CD14-positive monocyte (primary cell): ENCODE measurements around the gene GSK3A. TPM values are rescaled to one million over a fixed set of nuclear protein-coding genes. Genes with fewer than 3 reads are reported as not detected.

Experiments
- DNase-seq, 3 donors: peaks; one replicate each; pipeline ENCODE4 v3.0.0-alpha.2; 2011 to 2022
- H2AFZ ChIP-seq: 2 replicates; pipeline ENCODE4 v1.6.0; 2012; ENCODE audit warnings: mild to moderate bottlenecking, low read depth, low read length, inconsistent platforms; ENCODE audit not compliant: insufficient read depth, poor library complexity, severe bottlenecking
- H3K27ac ChIP-seq, 2 donors: 1 replicate in 1 of 2; 2 replicates in 1 of 2; pipeline ENCODE4 v1.5.1; 2012 to 2013; ENCODE audit warnings: low read length in 2 of 2, control low read depth in 1 of 2, inconsistent platforms in 1 of 2, low read depth in 1 of 2, mild to moderate bottlenecking in 1 of 2
- H3K27me3 ChIP-seq, 2 donors: one replicate each; pipeline versions ENCODE4 v1.6.0 to v1.6.1; 2011 to 2013; ENCODE audit warnings: low read length in 2 of 2; ENCODE audit not compliant: control insufficient read depth in 2 of 2, insufficient read depth in 2 of 2
- H3K36me3 ChIP-seq, 2 donors: replicated peaks in 1 of 2; 1 replicate in 1 of 2; 2 replicates in 1 of 2; pipeline versions ENCODE4 v1.5.1 to v1.6.1; 2012 to 2013; ENCODE audit warnings: low read length in 2 of 2, control low read depth in 1 of 2, inconsistent platforms in 1 of 2, mild to moderate bottlenecking in 1 of 2; ENCODE audit not compliant: insufficient read depth in 2 of 2, control insufficient read depth in 1 of 2
- H3K4me1 ChIP-seq, 2 donors: 1 replicate in 1 of 2; 2 replicates in 1 of 2; pipeline versions ENCODE4 v1.5.1 to v1.6.1; 2012 to 2013; ENCODE audit warnings: low read length in 2 of 2, control low read depth in 1 of 2, inconsistent platforms in 1 of 2, mild to moderate bottlenecking in 1 of 2, moderate library complexity in 1 of 2; ENCODE audit not compliant: insufficient read depth in 2 of 2, control insufficient read depth in 1 of 2
- H3K4me2 ChIP-seq: replicated peaks from 2 replicates; pipeline ENCODE3; 2012; ENCODE audit warnings: low read length, moderate library complexity, mild to moderate bottlenecking; ENCODE audit not compliant: poor library complexity, severe bottlenecking; ENCODE audit errors: extremely low read depth
- H3K4me3 ChIP-seq, 3 experiments: fragments of 200-600 bp in 1 of 3; sonication (generic) in 1 of 3; replicated peaks in 1 of 3; 1 replicate in 2 of 3; 2 replicates in 1 of 3; pipeline ENCODE4 v1.5.1; 2011 to 2013; ENCODE audit warnings: low read length in 3 of 3, mild to moderate bottlenecking in 3 of 3, control low read depth in 2 of 3, low read depth in 2 of 3, inconsistent platforms in 1 of 3, moderate library complexity in 1 of 3
- H3K79me2 ChIP-seq: 2 replicates; pipeline ENCODE4 v1.6.0; 2012; ENCODE audit warnings: mild to moderate bottlenecking, control low read depth, inconsistent platforms, low read length, moderate library complexity; ENCODE audit not compliant: insufficient read depth
- H3K9ac ChIP-seq: 2 replicates; pipeline ENCODE4 v1.6.0; 2017; ENCODE audit warnings: low read length, mild to moderate bottlenecking; ENCODE audit not compliant: insufficient read depth, poor library complexity, severe bottlenecking
- H3K9me3 ChIP-seq, 2 donors: replicated peaks in 1 of 2; 1 replicate in 1 of 2; 2 replicates in 1 of 2; pipeline versions ENCODE4 v1.5.1 to v1.6.1; 2012 to 2013; ENCODE audit warnings: low read length in 2 of 2, control low read depth in 1 of 2; ENCODE audit not compliant: control insufficient read depth in 1 of 2, insufficient read depth in 1 of 2
- H4K20me1 ChIP-seq: 2 replicates; pipeline ENCODE4 v1.6.0; 2012; ENCODE audit warnings: mild to moderate bottlenecking, low read length, control low read depth, moderate library complexity; ENCODE audit not compliant: insufficient read depth
- H3K27ac Mint-ChIP-seq, 7 donors: one replicate each; pipeline ENCODE4 v1.8.0; 2020; ENCODE audit warnings: mild to moderate bottlenecking in 7 of 7, mixed read lengths in 7 of 7, moderate library complexity in 6 of 7, inconsistent platforms in 2 of 7
- H3K27me3 Mint-ChIP-seq, 3 donors: one replicate each; pipeline ENCODE4 v1.8.0; 2021 to 2022; ENCODE audit warnings: low read depth in 3 of 3, mild to moderate bottlenecking in 3 of 3, mixed read lengths in 3 of 3, moderate library complexity in 3 of 3, inconsistent platforms in 1 of 3
- H3K36me3 Mint-ChIP-seq, 2 donors: one replicate each; pipeline ENCODE4 v1.8.0; 2020; ENCODE audit warnings: mixed read lengths in 2 of 2, inconsistent platforms in 1 of 2, mild to moderate bottlenecking in 1 of 2
- H3K4me1 Mint-ChIP-seq: one replicate; pipeline ENCODE4 v1.8.0; 2020; ENCODE audit warnings: mild to moderate bottlenecking, mixed read lengths
- H3K4me3 Mint-ChIP-seq, 2 donors: one replicate each; pipeline ENCODE4 v1.8.0; 2020; ENCODE audit warnings: mild to moderate bottlenecking in 2 of 2, mixed read lengths in 2 of 2, moderate library complexity in 1 of 2
- H3K9me3 Mint-ChIP-seq, 7 donors: one replicate each; pipeline ENCODE4 v1.8.0; 2020 to 2022; ENCODE audit warnings: mixed read lengths in 7 of 7, mild to moderate bottlenecking in 6 of 7, moderate library complexity in 6 of 7, inconsistent platforms in 2 of 7
- WGBS: methylation state at CpG from one replicate; pipeline ENCODE4 v1.1.5; 2013; ENCODE audit warnings: missing lambda C conversion rate; ENCODE audit not compliant: insufficient coverage; 5-methylcytosine and 5-hydroxymethylcytosine counted together
- intact Hi-C, 2 donors: fragments of 100-400 bp; cut with micrococcal nuclease; formaldehyde crosslinking; loops; one replicate each; pipeline versions ENCODE4 v1.15.0 to v1.15.1; 2023
- polyA plus RNA-seq, 3 donors: library from polyadenylated mRNA; depleted of rRNA in 1 of 3; unstranded in 2 of 3; stranded (reverse) in 1 of 3; fragments of 300-500 nt in 2 of 3; fragments of >200 nt in 1 of 3; fragmentation: Illumina TruSeq in 2 of 3; gene quantifications; 1 replicate in 2 of 3; 2 replicates in 1 of 3; pipeline ENCODE4 v1.2.3, GENCODE V29; 2012 to 2021
- TF ChIP-seq, protein P1 (sequence below): fragments of 200-600 bp; IDR thresholded peaks from one replicate; pipeline ENCODE4 v1.8.0; 2022; ENCODE audit warnings: antibody characterized with exemption, mild to moderate bottlenecking

GSK3A gene
- polyA plus RNA-seq, 3 donors = 12.3 to 47.2 (median 14.9) TPM

DNA sequence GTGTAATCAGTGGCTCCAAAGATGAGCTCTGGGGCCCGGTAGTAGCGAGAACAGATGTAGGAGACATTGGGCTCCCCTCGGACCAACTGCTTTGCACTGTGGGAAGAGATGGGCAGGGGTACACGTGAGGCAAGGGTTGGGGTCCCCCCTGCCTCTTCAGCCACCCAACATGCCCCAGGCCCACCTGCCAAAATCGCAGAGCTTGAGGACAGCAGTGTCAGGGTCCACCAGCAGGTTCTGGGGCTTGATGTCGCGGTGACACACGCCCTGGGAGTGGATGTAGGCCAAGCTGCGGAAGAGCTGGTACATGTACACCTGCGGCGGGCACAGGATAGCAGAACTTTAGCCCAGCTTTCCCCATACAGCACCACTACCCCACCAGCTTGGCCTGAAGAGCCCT, 8.0 kb downstream of the GSK3A start:
- intact Hi-C loops = loop anchor here in 1 of 2 donors (10.0 kb wide), 1 partner anchor 130 kb away; no protein-coding TSS in a partner anchor
- H3K36me3 Mint-ChIP-seq = peaks cover 71 to 92% of the 10 kb centered on the region in 2 donors
- no peak for DNase-seq
- H3K27ac Mint-ChIP-seq = peak overlapping the region in 2 of 7 donors; percentile 30 to 46
- H3K9ac ChIP-seq = no peak overlapping the region
- no peaks in the 10 kb centered on the region for H3K9me3 ChIP-seq
- peaks cover 81 to 86% of the 10 kb centered on the region in 2 donors for H3K36me3 ChIP-seq
- no peak overlapping the region for H3K4me2 ChIP-seq
- H2AFZ ChIP-seq = no peak overlapping the region
- peaks cover 52% of the 10 kb centered on the region for H3K79me2 ChIP-seq
- no peak overlapping the region for H3K27ac ChIP-seq
- no peaks in the 10 kb centered on the region for H3K9me3 Mint-ChIP-seq
- H3K4me3 Mint-ChIP-seq = no peak overlapping the region
- H3K4me1 Mint-ChIP-seq = peaks cover 12% of the 10 kb centered on the region
- no peaks in the 10 kb centered on the region for H3K27me3 ChIP-seq
- WGBS = 98% methylated on average over 7 of the region's 11 CpGs
- no peaks in the 10 kb centered on the region for H3K4me1 ChIP-seq
- H3K4me3 ChIP-seq = no peak overlapping the region
- no peaks in the 10 kb centered on the region for H3K27me3 Mint-ChIP-seq
- H4K20me1 ChIP-seq = peaks cover 97% of the 10 kb centered on the region
- TF ChIP-seq, protein P1, sequence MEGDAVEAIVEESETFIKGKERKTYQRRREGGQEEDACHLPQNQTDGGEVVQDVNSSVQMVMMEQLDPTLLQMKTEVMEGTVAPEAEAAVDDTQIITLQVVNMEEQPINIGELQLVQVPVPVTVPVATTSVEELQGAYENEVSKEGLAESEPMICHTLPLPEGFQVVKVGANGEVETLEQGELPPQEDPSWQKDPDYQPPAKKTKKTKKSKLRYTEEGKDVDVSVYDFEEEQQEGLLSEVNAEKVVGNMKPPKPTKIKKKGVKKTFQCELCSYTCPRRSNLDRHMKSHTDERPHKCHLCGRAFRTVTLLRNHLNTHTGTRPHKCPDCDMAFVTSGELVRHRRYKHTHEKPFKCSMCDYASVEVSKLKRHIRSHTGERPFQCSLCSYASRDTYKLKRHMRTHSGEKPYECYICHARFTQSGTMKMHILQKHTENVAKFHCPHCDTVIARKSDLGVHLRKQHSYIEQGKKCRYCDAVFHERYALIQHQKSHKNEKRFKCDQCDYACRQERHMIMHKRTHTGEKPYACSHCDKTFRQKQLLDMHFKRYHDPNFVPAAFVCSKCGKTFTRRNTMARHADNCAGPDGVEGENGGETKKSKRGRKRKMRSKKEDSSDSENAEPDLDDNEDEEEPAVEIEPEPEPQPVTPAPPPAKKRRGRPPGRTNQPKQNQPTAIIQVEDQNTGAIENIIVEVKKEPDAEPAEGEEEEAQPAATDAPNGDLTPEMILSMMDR = no peak

DNA sequence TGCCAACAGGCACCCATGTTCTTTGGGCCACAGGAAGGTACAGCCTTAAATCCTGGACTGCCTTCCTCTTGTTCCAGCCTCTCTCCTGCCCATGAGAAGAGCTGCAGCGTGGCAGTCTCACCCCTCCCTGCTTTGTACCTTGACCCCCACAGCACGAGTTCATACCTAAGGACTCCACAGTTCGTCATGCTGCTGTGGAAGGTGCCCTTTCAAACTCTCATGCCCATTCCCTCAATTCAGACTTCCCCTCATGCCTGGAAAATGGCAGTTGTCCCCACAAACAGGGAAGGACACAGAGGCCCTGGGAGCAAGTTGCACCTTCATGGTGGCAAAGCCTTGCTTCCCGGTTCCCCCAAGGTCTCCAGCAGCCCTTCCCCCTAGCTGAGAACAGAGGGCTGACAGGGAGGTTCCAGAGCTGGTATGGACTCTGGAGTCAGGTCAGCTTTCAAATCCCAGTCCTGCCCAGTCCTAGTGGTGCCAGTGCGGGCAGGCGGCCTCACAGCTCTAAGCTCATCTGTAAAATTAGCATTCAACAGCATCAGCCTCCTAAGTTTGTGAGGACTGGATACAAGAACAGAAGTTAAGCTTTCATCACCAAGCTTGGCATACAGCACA, 8.6 kb downstream of the GSK3A start:
- Mint-ChIP-seq H3K4me3 (no peak overlapping the region), H3K4me1 (peaks cover 7% of the 10 kb centered on the region), H3K27me3 (no peaks in the 10 kb centered on the region), H3K27ac (peak overlapping the region in 5 of 7 donors; percentile 30 to 86 (median 73)), H3K9me3 (no peaks in the 10 kb centered on the region), H3K36me3 (peaks cover 73 to 92% of the 10 kb centered on the region in 2 donors)
- H3K4me3 ChIP-seq = no peak overlapping the region
- WGBS = 95% methylated on average over 6 of the region's 6 CpGs
- peaks cover 46% of the 10 kb centered on the region for H3K79me2 ChIP-seq
- intact Hi-C loops = loop anchor here in 1 of 2 donors (10.0 kb wide), 1 partner anchor 129 kb away; no protein-coding TSS in a partner anchor
- peak overlapping the region in 1 of 2 donors; percentile 6 for H3K27ac ChIP-seq
- TF ChIP-seq, protein P1 = no peak
- no peak for DNase-seq
- H3K4me1 ChIP-seq = no peaks in the 10 kb centered on the region
- no peaks in the 10 kb centered on the region for H3K9me3 ChIP-seq
- H3K27me3 ChIP-seq = no peaks in the 10 kb centered on the region
- no peak overlapping the region for H3K9ac ChIP-seq
- H4K20me1 ChIP-seq = peaks cover 97% of the 10 kb centered on the region
- no peak overlapping the region for H2AFZ ChIP-seq
- no peak overlapping the region for H3K4me2 ChIP-seq
- H3K36me3 ChIP-seq = peaks cover 81 to 86% of the 10 kb centered on the region in 2 donors
